ENCODE results near the gene KLHL22.

DNA sequence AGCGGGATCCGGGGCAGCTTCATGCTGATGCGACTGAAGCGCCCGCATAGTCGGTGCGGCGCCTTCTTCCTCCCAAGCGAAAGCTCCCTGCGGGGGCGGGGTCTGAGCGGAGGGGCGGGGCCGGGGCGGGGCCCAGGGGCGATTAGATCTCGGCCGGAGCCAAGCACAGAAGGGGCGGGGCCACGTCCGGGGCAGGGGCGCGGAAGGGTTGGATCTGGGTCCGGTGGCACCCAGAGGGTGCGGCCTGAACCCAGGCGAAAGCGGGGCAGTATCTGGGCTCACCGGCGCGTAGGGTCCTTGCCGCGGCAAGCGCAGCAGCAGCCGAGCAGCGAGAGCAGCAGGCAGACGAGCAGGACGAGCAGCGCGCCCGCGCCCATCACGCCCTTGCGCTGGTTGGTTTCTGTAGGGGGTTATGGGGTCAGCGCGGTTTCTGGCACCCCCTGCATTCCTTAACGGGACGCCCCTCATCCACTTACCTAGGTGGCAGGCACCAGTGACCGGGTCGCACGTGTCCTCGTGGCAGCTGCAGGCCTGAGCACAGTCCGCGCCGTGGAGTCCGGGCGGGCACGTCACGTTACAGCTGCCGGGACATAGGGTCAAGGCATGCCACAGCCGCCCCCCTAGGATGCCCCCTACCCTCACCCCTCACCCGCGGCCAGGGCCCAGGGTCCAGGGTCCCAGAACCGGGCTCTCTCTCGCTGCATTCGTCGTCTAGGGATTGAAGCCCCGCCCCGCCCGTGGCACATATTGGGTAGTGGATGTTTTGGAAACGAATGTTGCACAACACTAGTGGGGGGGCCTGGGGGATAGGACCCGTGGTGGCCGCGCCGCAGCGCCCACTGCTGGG, 66.1 kb downstream of the KLHL22 start:
- TF ChIP-seq, protein P1, sequence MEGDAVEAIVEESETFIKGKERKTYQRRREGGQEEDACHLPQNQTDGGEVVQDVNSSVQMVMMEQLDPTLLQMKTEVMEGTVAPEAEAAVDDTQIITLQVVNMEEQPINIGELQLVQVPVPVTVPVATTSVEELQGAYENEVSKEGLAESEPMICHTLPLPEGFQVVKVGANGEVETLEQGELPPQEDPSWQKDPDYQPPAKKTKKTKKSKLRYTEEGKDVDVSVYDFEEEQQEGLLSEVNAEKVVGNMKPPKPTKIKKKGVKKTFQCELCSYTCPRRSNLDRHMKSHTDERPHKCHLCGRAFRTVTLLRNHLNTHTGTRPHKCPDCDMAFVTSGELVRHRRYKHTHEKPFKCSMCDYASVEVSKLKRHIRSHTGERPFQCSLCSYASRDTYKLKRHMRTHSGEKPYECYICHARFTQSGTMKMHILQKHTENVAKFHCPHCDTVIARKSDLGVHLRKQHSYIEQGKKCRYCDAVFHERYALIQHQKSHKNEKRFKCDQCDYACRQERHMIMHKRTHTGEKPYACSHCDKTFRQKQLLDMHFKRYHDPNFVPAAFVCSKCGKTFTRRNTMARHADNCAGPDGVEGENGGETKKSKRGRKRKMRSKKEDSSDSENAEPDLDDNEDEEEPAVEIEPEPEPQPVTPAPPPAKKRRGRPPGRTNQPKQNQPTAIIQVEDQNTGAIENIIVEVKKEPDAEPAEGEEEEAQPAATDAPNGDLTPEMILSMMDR (IDR thresholded peaks at IDR 0.05), result no peak
- TF ChIP-seq ZFX (IDR thresholded peaks at IDR 0.05; ENCODE audit: borderline replicate concordance), result no peak
